HG02870 (cell line): ENCODE results near the gene CST8.

Source experiments
- ATAC-seq: cut with Tn5 transposase; IDR thresholded peaks from one replicate; pipeline ENCODE4 v1.9.1; 2021; ENCODE audit warnings: mild to moderate bottlenecking, moderate library complexity; ENCODE audit not compliant: unreplicated experiment

CST8 gene

DNA sequence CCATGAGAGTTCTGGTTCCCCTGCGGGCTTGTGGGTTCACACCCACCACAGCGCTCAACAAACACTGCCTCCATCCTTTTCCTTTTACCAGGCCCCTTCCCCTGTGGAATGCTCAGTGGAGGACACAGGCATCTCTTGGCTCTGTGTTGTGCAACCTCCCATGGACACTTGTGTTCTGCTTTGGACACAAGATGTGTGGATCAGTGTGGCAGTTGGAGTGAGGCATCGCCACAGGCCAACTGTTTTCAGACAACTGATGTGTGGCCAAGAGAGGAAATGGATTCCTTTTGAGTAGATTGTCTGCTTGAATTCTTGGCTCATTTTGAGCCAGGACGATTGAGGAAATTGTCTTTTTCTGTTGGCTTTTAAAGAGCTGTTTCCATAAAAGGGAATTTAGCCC, 26.8 kb downstream of the CST8 start:
- no peak for ATAC-seq

DNA sequence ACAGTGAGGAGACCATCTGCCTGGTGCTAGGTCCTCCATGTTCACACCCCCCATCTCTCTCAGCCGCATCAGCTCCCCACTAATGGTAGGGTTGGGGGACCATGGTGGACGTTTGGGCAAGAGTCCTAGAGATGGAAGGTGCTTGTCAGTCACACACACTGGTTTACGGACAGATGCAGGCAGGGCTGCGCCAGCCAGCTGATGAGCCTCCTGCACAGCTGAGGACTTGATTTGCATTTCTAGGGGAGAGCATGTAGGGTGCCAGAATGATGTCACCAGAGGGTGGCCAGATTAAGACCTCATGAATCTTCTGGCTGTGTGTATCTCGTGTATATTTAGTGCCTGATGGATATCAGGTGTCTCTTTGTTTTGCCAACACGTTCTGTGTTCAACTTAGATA, 28.6 kb downstream of the CST8 start:
- ATAC-seq, result no peak

DNA sequence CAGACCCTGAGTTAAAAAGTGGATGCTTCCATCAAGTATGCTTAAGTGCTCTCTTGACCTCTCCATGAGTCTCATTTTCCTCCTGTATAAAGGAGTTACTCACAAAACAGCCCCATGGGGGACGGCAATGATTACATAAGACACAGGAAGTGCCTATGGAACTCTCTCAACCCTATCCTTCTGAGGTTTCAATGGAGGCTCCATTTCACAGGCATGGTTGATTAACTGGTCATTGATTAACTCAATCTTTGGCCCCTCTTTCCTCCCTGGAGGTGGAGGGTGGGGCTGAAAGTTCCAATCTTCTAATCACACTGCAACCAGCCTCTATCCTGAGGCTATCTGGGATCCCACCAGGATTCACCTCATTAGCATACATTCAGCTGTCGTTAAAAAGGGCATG, 29.3 kb downstream of the CST8 start:
- no peak for ATAC-seq

DNA sequence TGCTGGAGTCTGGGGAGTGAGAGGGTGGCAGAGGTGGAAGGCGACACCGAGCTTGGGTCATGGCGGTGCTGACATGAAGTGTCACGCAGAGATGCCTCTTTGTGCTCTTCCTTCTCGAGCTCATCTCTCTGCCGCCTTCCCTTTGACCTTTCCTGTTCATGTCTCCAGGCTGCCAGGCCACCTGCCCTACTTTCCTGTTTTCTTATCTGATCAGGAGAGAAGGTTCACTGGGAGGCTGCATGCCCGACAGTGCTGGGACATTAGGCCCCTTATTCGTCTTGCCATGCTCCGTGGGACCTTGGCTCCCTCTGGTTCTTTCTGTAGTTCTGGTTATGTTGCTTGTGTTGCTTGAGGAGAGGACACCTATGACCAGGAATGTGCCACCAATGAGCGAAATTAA, 33.2 kb downstream of the CST8 start:
- ATAC-seq, result no peak

DNA sequence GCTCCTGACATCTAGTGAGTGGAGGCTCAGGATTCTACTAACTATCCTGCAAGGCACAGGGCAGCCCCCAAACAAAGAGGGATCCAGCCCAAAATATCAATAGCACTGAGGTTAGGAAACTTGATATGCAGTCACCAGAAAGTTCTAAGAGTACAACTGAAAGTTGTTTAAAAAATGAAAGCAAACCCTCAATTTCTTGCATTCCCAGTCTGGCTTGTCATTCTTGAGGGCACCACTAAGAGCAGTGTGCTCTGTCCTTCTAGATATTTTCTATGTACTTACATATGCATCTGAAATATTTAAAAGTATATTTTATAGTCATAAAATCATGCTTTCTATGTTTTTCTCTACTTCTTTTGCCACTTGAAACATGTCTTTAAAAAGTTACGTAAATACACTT, 35.9 kb downstream of the CST8 start:
- ATAC-seq, result no peak

DNA sequence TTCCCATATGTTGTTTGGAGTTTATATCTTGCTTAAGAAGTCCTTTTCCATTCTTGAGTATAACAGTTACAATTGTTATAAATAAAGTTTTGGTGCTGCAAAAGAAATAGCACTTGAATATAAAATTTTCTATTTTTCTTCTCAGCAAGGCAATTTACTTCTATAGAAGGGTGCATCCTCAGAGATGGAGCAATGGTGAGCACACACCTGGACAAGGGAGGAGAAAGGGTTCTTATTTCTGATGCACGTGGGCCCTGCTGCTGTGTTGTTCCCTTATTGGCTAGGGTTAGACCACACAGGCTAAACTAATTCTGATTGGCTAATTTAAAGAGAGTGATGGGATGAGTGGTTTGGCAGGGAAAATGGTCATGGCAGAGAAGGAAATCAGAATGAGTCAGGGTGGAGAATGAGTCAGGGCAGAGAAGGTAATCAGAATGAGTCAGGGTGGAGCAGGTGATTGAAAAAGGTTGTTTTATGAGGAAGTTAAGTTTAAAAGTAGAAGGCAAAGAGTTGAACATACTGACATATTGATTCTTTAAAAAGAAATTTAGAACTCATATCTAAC, 38.0 kb downstream of the CST8 start:
- ATAC-seq, result no peak

DNA sequence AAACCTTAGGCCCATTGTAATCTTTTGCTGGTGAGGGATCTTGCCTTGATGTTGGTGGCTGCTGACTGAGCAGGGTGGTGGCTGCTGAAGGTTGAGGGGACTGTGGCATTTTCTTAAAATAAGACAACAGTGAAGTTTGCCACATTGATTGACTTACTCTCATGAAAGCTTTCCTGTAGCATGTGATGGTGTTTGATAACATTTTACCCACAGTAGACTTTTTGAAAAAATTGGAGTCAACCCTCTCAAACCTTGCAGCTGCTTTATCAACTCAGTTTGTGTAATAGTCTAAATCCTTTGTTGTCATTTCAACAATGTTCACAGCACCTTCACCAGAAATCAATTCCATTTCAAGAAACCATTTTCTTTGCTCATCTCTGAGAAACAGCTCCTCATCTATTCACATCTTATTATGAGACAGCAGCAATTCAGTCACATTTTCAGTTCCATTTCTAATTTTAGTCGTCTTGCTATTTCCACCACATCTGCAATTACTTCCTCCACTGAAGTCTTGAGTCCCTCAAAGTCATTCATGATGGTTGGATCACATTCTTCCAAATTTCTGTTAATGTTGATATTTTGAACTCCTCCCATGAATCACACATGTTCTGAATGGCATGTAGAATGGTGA, 40.1 kb downstream of the CST8 start:
- peak; percentile 61 for ATAC-seq

DNA sequence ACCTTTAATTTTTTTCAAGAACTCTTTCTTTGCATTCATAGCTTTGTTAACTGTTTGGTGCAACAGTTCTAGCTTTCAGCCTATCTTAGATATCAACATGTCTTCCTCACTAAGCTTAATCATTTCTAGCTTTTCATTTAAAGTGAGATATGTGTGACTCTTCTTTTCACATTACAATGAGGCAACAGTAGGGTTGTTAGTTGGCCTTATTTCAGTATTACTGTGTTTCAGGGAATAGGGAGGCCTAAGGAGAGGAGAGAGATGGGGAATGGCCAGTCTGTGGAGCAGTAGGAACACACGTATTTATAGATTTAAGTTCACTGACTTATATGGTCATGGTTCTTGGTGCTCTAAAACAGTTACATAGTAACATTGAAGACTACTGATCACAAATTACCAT, 41.6 kb downstream of the CST8 start:
- no peak for ATAC-seq

DNA sequence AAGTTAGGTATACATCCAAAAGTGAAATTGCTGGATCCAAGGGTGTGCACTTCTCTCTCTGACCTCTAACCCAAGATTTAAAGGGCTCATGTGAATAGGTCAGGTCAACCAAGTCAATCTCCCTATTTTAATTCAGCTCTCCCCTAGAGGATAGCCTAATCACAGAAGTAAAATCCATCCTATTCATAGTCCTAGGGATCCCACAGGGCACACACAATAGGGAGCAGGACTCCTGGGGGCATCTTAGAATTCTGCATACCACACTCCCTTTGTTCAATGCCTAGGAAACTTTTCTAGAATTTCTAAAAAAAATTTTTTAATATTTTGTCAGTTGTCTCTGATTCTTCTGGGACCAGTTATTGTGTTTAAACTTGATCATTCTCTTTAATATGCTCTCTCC, 42.2 kb downstream of the CST8 start:
- ATAC-seq, result no peak

DNA sequence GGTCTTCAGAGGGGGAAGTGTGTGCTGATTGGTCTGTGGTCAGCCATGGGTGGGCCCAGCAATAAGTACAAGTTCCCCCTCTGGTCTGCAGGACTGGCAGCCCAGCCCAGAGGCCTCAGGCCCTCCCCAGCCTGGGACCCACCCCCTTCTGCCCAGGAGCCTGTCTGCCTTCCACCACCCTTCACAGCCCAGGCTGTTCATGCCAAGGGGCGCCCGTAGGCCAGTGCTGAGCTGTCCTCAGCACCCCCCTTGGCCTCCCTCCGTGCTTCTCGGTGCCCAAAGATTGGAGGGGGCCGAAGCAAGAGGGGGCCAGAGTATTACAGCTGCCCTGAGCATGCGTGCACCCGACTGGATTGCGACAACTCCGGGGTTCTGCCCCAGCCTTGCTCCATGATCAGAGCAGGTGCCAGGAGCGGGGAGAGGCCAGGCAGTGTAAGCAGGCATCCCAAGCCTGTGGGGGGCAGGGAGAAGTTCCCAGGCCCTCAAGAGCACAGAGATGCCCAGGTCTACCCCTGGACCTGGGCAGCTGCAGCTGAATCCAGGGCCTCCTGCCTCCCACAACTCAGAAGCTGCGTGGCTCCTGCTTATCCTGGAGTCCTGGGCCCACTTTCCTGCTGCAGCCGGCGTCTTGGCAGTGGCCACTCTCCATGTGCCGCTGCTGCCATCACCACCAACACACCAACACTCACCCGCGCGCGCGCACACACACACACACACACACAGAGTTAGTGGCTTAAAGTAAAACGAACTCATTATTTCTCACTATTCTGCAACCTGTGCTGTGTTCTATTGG, 44.1 kb downstream of the CST8 start:
- ATAC-seq, result no peak

DNA sequence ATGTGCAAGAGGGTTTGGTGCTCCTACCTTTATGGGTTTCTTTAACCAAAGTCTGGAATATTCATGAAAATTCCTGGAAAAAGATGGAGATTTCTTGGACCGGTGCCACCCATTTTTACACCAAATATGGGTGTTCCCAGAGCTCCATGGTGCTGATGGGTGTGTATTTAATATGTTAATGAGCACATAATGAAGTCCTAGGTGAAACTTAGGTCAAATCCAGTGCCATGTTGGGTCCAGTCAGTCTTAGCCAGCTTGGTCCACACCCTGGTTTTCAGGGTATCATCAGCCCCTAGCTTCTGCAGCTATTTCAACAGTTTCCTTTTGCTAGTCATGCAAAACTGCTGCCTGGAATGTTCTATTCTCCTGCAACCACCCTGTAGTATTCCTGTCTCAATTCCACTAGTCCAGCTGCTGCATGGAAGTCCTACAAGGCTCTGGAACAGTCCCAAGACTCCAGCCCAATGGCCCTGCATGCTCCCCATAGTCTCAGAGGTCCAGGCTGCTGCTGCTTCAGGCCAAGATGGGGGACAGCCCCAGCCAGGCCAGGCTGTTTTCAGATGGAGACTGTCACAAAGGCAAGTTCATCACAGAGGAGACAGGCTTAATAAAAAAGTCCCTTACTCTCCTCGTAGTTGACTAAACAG, 45.5 kb downstream of the CST8 start:
- no peak for ATAC-seq

DNA sequence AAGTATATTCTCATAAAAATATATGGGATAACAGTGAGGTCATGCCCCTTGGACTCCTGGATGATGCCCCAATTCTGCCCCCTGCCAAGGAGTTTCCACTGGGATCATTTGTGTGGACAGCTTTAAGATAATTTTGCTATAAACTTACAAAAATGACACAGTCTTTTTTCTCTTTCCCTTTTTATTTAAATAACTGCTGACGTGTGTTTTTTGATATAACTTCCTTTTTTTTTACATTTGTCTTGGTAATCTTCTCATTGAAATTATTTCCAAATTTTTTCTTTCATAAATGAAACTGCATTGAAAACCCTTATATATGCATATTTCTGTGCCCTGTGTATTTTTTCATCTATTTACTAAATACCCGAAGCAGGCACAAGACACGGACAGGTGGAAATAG, 46.1 kb downstream of the CST8 start:
- ATAC-seq, result no peak

DNA sequence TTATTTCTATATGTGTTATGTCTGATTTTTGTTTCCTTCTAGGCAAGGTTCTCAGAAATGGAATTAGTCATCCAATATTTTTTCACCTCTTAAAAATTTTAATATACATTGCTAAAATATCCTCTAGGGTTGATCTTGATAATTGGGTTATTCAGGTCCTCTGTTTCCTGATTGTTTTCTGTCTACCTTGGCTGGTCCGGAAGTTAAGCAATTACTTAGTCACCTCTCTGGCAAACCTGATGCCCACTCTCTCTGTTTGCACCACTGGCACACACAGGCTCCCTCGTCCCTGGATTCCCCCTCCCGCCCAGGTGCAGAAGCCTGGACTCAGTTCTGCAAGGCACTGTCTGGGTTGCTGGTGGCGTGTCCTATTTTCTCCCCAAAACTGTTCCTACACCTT, 49.7 kb downstream of the CST8 start:
- no peak for ATAC-seq

DNA sequence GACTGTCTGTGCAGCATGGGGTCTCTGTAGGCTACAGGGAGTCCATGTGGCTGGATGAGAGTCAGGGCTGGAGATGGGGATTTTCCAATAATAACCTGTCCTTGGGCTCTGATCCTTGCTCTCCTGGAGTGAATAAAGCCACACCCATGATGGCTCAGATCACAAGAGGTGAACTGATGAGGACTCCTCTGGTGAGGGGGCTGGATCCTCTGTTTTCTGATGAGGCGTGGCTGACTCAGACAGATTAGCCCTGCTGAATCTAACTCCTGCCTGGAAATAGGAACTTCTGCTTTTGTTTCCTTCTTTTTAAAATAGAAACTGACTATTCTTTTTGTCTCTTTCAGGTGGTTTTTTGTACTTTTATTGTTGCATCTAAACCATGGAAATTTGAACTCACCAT, 50.4 kb downstream of the CST8 start:
- no peak for ATAC-seq

DNA sequence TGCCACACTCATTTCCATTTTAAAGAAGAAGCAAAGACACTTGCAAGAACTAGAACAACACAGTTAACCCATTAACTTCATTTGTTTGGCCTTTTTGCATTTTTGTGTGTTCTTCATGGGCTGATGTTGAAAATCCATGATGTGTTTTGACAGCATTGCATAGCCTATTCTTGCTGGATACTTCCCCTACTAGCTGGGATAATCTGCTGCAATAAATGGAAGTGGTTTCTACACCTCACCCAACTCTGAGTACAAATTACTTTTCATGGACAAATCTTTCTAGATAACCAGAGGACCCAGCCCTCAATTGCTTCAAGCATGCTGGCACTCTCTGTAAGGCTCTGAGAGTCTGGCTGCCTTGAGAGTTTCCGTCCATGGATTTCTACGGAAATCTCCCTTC, 50.9 kb downstream of the CST8 start:
- no peak for ATAC-seq

DNA sequence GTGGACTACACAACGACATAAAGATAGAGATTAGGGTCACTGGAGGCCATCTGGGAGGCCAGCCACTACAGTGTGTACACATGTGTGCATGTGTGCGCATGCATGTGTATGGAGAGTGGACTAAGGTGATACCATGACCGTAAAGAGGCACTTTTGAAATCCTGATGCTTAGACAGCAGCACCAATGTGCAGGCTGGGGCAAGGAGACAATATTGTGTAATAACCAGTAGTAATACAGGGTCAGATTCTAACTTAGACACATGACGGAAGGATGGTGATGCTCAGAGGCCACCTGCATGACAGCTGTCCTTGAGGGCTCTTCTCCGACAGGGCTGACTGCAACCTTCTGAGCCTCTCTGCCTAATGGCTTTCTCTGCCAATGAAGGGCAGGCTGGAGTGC, 51.9 kb downstream of the CST8 start:
- ATAC-seq, result no peak

DNA sequence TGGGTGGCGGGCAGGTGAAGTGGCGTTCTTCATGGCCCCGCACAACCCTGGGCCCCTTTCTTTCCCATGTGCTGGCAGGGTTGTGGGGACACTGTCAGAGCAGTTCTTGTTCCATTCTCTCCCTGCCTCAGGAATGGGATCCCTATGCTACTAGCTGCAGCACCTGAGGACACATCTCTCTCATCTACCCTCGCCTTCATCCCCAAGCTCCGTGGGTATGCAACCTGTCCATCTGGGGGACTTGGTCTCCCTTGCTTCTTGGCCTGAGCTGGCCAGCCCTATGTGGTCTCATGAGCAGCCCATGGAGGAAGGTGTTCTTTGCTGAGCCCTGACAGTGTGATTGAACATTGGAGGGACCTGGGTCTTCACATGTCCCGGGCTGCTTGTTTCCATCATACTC, 53.2 kb downstream of the CST8 start:
- no peak for ATAC-seq
